GM19328 (cell line): Measurements from ENCODE around the gene RERE.
"Not testable (repeated sequence)": the region's sequence is repeated elsewhere in the genome, so short reads cannot be mapped to it uniquely, and the experiment has no call there.

Experiments used
- ATAC-seq: cut with Tn5 transposase; IDR thresholded peaks from one replicate; pipeline ENCODE4 v1.9.1; 2021; ENCODE audit warnings: mild to moderate bottlenecking, moderate library complexity; ENCODE audit not compliant: unreplicated experiment

Gene RERE

DNA sequence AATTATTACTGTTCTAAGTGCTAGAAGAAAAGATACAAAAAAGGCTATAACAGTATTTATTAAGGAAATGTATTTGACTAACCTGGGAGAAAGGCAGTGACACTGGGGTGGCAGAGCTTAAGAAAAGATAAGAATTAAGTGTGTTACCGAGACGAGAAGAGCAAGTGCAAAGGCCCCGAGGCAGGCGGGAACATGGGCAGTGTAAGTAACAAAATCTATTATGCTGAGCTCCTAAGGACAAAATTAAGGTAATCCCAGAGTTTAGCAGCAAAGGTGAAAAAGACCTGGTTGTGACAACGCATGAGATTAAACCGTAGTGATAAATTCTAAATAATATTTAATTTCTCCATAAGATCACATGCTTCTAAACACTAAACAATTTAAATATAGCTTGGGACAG, 167.6 kb downstream of the RERE start:
- no peak for ATAC-seq

DNA sequence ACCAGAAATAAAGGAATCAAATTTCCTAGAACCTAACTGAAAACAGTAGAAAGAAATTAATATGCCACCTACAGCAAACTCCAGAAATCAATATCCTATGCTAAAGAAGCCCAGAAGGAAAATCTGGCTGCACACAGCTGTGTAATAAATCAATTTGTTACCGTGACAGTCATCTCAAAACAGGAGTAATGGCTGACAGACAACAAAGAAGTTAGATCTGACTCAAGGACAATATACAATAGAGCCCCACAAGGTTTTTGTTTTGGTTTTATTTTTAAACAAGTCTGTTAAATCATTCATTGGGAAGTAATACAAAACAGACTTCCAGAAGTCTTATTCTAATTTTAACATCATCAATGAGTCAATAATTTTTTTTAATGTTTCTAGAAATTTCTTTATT, 168.4 kb downstream of the RERE start:
- no peak for ATAC-seq

- ATAC-seq: no peak
Observed at GRCh38 chr1:8646996-8647395, 170.4 kb downstream of the RERE start.

DNA sequence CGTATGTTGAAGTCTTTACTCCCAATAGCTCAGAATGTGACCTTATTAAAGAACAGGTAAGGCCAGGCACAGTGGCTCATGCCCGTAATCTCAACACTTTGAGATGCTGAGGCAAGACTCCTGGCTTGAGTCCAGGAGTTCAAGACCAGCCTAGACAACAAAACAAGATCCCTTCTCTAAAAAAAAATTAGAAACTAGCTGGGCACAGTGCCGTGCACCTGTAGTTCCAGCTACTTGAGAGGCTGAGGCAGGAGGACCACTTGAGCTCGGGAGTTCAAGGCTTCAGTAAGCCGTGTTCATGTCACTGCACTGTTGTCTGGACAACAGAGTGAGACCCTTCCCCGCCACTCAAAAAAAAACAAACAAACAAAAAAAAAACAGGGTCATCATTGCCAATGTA, 171.3 kb downstream of the RERE start:
- no peak for ATAC-seq

DNA sequence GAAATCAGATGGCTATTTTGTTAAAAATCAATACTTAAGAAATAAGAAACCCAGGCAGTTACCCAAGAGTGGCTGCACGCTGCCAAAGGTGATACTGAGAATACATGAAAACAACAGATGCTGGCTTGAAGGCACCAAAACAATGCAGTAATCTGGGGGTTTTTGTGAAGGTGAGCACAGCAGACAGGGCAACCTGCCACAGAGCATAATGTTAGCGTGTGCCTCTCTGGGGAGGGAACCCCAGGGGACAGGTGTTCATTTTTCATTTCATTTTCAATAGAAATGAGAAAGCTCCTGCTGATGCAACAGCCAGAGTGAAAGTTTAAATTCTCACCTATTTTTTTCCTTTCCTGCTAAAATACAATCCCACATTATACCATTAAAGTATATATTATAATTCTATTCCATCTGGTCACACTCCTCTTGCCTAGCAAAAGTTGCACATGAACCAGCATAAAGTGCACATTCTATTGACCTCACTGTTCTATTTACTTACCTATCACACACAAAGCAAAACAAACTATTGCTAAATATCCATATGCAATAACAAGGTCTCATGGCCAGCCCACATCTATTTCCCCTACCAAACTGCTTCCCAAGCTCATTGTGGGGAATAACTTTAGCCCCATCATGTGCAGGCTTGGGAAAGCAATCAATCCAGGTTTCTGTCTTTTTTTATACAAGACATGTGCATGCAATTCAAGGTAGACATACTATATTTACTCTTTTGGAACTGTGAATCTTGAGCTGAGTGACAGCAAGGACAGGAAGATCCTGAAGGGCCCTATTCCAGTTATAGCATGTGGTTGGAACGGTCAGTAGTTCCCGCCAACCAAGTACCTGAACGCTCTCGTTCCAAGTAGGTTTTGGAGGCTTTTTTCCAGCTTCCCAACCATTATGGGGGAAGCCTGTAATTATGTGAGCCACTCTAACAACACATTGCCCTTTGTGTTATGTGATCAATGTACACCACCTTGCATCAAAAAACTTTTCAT, 173.6 kb downstream of the RERE start:
- peak; percentile 55 for ATAC-seq

DNA sequence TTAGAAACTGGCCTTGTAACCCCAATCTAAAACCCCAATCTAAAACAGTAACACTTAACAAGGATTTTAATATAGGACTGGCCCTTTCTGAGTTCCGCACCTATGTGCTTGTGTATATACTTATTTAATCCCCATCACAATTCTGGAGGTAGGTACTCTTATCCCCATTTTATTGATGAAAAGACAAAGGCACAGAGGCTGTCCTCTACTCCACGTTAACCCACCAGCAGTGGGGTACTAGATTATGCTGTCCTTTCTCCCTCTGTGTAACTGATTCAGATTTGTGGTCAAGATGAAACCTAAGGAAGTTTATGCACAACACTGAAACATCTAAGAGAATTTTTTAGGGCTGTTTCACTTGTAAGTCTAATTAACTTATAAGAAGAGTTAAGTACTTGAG, 175.3 kb downstream of the RERE start:
- no peak for ATAC-seq

- no peak for ATAC-seq
Observed at GRCh38 chr1:8641377-8641997, 176.0 kb downstream of the RERE start.

DNA sequence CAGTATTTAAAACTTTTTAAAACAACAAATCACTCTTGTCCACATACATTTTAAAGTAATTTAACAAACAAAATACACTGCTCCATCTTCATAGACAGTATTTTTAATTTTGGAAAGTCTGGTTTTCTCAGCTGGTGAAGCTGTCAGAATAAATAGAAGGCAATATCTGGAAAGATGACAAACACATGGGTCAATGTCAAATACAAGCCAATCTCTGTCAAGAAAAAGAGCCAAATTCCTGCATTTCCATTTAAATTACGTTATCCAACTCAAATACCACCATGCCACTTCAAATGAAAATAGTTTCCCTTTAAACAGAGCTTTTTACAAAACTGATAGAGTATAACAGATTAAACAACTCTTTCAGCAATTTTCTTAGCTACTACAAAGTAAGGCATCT, 176.5 kb downstream of the RERE start:
- no peak for ATAC-seq

DNA sequence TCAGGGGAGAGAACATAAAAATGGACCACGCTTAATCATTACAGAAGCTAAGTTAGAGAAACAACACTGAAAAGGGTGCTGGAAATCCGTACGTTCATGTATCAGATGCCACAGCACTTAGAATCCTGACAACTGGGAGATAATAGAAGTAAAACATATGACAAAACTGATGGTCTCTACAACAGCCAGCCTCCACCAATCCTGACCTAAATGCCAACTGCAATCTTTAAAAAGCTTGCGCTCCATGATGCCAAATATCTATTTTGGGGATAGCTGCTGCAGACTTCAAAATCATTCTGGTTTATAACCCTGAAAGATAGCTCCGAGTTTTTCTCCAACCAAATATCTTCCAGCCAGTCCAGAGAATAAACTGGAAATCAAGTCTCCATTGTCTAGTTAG, 178.3 kb downstream of the RERE start:
- no peak for ATAC-seq

- ATAC-seq: no peak
Observed at GRCh38 chr1:8633741-8634501, 183.5 kb downstream of the RERE start.

GRCh38 chr1:8632102-8632501, 185.3 kb downstream of the RERE start:
- no peak for ATAC-seq

DNA sequence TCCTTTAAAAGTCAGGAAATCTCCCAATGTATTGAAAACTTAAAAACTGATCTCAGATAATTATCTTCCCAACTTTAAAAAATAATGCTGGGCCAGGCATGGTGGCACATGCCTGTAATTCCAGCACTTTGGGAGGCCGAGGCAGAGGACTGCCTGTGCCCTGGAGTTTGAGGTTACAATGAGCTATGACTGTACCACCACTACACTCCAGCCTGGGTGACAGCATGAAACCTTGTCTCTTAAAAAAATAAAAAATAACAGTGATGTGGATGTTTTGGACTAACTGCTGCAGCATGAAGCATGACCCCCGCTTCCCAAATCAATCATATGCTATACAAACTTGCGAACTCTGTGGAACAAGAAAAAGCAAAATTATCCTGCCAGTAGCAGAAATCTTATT, 186.3 kb downstream of the RERE start:
- no peak for ATAC-seq

DNA sequence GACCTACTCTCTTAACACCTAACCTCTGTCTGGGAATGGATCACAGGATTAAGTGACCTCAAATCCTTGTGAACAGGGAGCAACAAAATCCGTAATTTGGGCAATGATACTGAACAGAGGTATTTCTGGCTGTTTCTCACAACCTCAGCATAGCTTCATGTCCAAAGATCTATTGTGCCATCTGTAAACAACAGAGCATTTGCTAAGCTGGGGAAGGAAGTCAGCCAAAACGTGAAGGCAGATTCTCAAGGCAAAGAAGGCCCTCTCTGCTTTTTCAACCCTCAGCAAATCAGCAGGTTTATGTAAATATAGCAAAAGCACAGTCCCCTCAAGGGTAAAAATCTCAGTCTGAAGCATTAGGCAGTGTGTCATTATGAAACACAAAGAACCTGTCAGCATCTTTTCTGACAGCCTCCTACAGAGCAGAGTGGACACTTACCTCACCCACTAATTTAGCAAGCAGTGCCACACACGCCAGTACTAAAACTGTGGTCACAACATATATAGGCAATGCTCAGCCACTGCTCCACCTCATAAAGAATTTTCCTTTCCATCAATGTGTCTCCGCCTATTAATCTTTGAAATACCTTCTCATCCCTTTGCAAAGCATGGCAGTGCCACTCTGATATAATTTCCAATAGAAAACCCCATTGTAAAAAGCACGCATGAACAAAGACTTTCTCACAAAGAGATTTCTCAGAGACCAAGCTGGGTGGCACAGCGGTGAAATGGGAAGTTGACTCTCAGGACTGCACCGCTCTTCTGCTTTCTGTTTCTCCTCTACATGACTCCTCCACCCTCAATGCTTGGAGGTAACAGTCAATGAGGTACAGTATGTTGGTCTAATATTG, 188.0 kb downstream of the RERE start:
- peak; percentile 58 for ATAC-seq

DNA sequence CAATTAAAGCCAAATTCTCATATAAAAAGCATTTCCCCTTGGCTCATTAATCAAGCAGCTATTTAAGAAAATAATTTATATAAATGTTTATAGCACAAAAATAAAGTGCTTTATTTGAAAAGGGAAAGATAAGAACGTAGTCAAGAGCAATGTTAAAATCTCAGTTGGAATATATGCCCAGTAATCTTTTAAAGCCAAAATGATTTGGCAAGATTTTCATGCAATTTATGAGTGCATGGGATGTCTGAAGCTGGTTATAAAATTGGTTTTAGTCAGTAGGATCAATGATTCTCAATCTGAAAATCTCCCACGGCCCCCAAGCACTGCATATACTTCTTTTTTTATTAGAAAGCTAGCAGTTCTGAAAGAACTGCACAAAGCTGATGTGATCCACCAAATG, 188.8 kb downstream of the RERE start:
- ATAC-seq: no peak

- ATAC-seq: no peak
Observed at GRCh38 chr1:8627728-8628127, 189.7 kb downstream of the RERE start.

DNA sequence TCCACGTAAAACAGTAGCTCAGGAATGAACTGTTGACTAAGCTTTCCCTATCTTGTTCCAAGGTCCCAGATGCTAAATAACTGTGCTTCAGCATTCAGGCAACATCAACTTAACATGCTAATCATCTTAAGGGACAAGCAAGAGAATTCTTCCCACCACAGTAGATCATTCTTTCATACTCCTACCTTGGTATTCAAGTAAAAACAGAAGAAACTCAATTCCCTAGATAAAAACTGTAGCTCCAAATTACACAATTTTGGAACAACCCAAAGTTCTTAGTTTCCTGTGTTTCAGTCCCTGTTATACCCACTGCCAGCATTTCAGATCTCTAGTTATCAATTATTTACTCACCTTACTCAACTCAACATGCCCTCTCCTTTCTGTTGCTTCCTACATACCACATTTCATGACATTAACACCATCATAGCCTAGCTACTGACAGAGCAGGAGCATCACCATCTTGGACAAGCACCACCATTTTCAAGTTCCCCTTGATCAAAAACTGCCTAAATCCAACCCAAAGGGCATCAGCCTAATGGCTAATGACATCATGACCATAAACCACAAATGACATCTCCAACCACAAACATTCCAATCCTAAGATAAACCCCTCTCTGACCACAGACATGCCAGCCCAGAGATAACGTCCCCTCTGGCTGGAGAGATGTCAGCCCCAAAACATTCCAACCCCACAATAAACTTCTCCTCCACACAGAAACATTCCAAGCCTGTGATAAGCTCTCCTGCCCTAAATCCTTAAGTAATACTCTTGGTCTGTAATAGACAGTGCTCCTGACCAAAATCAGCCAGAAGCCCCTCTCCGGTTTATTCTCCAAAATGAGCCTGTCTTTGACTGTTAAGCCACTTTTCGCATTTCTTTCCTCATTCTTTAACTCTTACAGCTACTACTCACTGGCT, 191.2 kb downstream of the RERE start:
- ATAC-seq: no peak

DNA sequence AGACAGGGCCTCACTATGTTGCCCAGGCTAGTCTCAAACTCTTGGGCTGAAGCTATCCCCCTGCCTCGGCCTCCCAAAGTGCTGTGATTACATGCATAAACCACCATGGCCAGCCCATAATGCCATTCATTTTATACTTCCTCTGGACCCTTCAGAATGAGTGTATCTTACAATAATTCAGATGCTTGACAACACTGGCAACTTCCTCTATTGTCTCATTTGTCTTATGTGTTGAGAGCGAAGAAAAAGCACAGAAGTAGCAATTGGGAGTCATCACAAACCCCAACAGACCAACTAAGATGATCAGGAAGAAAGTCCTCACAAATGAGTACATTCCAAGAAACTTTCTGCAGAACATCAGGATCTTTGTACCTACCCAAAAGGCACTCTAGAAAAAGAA, 191.9 kb downstream of the RERE start:
- ATAC-seq: no peak

DNA sequence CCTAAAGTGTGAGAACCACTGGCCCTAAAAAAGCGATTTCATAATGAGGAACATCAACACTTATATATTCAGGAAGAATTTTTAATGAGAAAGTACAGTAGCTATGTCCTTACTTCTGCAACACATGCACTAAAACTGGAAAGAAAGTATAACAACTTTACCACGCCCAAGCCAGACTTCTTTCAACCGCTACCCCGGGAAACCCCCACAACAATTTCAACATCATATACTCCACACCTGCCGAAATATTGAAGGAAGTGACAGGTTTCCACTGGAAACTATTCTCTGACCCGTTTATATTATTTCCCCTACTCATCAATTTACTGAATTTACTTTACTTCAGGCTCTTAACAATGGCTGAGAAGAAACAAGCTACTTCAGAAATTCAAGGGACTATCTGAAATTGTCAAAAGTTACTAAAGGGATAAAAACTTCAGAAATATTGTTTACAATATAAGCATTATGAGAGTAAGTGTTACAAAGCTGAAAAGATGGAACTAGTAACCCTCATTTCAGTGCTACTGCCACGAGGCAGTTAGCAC, 193.7 kb downstream of the RERE start:
- not testable (repeated sequence) for ATAC-seq

DNA sequence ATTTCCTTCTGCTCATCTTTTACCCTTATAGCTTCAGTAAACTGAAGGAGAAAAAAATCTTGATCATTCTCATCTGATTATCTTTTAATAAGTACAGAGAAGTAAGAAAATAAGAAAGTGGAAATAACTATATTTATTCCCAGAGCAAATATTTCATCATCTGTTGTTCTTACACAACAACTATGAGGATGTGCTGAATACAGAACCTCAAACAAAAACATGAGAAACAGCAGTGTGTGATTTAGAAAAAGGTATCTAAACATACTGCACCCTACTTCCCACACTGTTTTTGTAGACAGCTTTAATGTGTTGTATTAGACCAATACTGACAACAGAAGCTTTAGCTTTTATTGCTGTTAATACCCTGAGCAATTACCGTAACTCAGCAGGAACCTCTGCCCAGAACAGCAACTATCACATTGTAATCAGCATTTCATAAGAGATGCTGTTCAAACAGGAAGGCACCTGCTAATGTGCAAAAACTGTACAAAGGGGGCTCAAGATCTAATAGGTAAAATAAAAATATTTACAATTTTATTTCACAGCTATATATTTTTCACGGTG, 195.6 kb downstream of the RERE start:
- not testable (repeated sequence) for ATAC-seq
